T1000 (cell line): ENCODE results near the gene ALS2CL.
"Not testable (repeated sequence)": the region's sequence is repeated elsewhere in the genome, so short reads cannot be mapped to it uniquely, and the experiment has no call there.

Source experiments
- DNase-seq: peaks from one replicate; lab custom pipeline; 2025; ENCODE audit warnings: mixed read lengths; lab: John Stamatoyannopoulos, UW

ALS2CL gene

GRCh38 chr3:46715507-46716175 is 22.2 kb upstream of the ALS2CL start:
- no peak for DNase-seq

- no peak for DNase-seq
Measured at GRCh38 chr3:46714728-46715506, 21.4 kb upstream of the ALS2CL start.

GRCh38 chr3:46713898-46714552 is 20.5 kb upstream of the ALS2CL start:
- no peak for DNase-seq

- no peak for DNase-seq
Measured at GRCh38 chr3:46713050-46713897, 19.8 kb upstream of the ALS2CL start.

- DNase-seq, result no peak
Measured at GRCh38 chr3:46712191-46713049, 18.9 kb upstream of the ALS2CL start.

- no peak for DNase-seq
Measured at GRCh38 chr3:46711760-46712159, 18.3 kb upstream of the ALS2CL start.

- DNase-seq, result no peak
Measured at GRCh38 chr3:46711305-46711704, 17.8 kb upstream of the ALS2CL start.

GRCh38 chr3:46710671-46711295 is 17.3 kb upstream of the ALS2CL start:
- no peak for DNase-seq

GRCh38 chr3:46710229-46710628 is 16.8 kb upstream of the ALS2CL start:
- no peak for DNase-seq

- DNase-seq, result no peak
Measured at GRCh38 chr3:46709721-46710120, 16.2 kb upstream of the ALS2CL start.

- no peak for DNase-seq
Measured at GRCh38 chr3:46709157-46709654, 15.7 kb upstream of the ALS2CL start.

- no peak for DNase-seq
Measured at GRCh38 chr3:46708401-46709156, 15.1 kb upstream of the ALS2CL start.

- no peak for DNase-seq
Measured at GRCh38 chr3:46707601-46708011, 14.1 kb upstream of the ALS2CL start.

- no peak for DNase-seq
Measured at GRCh38 chr3:46706771-46707582, 13.5 kb upstream of the ALS2CL start.

- no peak for DNase-seq
Measured at GRCh38 chr3:46705751-46706552, 12.5 kb upstream of the ALS2CL start.

- DNase-seq, result peak; percentile 50
Measured at GRCh38 chr3:46705022-46705530, 11.6 kb upstream of the ALS2CL start.

GRCh38 chr3:46704346-46704745 is 10.9 kb upstream of the ALS2CL start:
- not testable (repeated sequence) for DNase-seq
